GM06990 (cell line): Measurements from ENCODE around the gene MRGPRX2.

Experiments
- DNase-seq: peaks from one replicate; pipeline ENCODE4 v3.0.0-alpha.2; 2011; ENCODE audit not compliant: insufficient read length; ENCODE audit errors: extremely low read depth
- H3K27me3 ChIP-seq: replicated peaks from 2 replicates; pipeline ENCODE4 v1.6.0; 2011; ENCODE audit warnings: low read length; ENCODE audit not compliant: control insufficient read depth, insufficient read depth
- H3K36me3 ChIP-seq: 2 replicates; pipeline ENCODE4 v1.5.1; 2011; ENCODE audit warnings: low read length; ENCODE audit not compliant: control insufficient read depth, insufficient read depth
- H3K4me3 ChIP-seq: replicated peaks from 2 replicates; pipeline ENCODE4 v1.5.1; 2011; ENCODE audit warnings: low read depth, mild to moderate bottlenecking, control low read depth, low read length
- TF ChIP-seq, protein P1 (sequence below): IDR thresholded peaks from 2 replicates; pipeline ENCODE4 v1.5.1; 2011; ENCODE audit warnings: low read length, control low read depth, mild to moderate bottlenecking, inconsistent platforms; ENCODE audit not compliant: insufficient read depth, poor library complexity, severe bottlenecking

Gene MRGPRX2

DNA sequence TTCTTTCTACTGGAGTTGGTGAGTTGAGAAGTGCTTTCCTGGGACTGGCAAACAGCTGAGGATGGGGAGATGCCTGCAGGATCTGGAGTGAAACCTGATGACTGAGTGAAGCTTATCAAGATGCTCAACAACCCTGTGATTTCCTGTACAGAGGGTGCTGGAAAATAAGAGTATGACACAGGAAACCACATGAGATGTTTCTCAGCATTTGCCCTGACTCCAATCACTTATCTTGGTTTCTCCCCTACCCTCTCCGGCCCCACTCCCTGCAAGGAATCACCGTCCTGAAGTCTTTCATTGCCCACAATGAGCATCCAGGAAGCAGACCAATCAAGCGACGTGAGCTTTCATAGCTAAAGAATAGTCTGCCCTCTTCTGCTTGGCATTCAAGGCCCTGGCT lies at the start of gene MRGPRX2:
Gene MRGPRX2 (minus strand): TSS at position 89 of the 400 bp plus-strand sequence. CDS start 4,315 bp downstream, outside the sequence.
- no peaks in the 10 kb centered on the region for H3K36me3 ChIP-seq
- TF ChIP-seq, protein P1, sequence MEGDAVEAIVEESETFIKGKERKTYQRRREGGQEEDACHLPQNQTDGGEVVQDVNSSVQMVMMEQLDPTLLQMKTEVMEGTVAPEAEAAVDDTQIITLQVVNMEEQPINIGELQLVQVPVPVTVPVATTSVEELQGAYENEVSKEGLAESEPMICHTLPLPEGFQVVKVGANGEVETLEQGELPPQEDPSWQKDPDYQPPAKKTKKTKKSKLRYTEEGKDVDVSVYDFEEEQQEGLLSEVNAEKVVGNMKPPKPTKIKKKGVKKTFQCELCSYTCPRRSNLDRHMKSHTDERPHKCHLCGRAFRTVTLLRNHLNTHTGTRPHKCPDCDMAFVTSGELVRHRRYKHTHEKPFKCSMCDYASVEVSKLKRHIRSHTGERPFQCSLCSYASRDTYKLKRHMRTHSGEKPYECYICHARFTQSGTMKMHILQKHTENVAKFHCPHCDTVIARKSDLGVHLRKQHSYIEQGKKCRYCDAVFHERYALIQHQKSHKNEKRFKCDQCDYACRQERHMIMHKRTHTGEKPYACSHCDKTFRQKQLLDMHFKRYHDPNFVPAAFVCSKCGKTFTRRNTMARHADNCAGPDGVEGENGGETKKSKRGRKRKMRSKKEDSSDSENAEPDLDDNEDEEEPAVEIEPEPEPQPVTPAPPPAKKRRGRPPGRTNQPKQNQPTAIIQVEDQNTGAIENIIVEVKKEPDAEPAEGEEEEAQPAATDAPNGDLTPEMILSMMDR = no peak
- H3K4me3 ChIP-seq = no peak within 1 kb of the TSS
- no peak for DNase-seq
- H3K27me3 ChIP-seq = no peaks in the 10 kb centered on the region; the same call in 1 of the 2 replicates

DNA sequence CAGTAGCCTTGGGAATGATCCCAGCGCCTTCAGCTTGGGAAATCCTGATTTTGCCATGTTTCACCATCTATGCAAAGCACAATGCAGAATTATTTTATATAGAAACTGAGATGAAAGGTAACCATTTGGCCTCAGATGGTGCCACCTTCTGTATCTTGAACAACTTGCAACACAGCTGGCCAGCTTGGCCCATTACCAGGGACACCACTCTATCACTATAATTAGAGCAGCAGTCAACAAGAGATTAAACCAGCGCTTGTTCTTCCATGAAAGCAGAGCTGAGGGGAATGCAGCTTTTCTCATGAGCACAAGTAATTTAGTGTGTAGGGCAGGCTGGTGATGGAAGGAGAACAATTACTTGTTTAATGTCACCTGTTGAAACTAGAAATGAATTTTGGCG lies 49.8 kb upstream of the MRGPRX2 start:
- DNase-seq = no peak
- no peak overlapping the region for H3K4me3 ChIP-seq
- TF ChIP-seq, protein P1 = no peak
- no peaks in the 10 kb centered on the region; the same call in 1 of the 2 replicates for H3K27me3 ChIP-seq
- no peaks in the 10 kb centered on the region for H3K36me3 ChIP-seq

DNA sequence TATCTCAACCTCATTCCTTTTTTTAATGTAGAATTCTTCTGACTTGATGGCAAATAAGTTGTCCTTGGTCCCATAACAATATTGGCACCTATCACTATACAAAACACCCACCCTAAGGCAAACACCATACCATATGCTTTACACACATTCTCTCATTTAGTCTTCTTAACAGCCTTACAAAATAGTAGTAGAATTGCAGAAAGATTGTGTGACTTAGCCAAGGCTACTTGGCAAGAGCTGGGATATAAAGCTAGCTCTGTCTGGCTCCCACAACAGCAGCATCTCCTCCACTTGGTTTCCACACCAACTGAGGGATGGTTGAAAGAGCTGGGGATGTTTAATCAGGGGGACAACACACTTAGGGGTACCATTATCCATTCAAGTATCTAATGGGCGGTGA lies 46.6 kb upstream of the MRGPRX2 start:
- no peak for DNase-seq
- Histone ChIP-seq H3K27me3 (no peaks in the 10 kb centered on the region; the same call in 1 of the 2 replicates), H3K4me3 (no peak overlapping the region)

DNA sequence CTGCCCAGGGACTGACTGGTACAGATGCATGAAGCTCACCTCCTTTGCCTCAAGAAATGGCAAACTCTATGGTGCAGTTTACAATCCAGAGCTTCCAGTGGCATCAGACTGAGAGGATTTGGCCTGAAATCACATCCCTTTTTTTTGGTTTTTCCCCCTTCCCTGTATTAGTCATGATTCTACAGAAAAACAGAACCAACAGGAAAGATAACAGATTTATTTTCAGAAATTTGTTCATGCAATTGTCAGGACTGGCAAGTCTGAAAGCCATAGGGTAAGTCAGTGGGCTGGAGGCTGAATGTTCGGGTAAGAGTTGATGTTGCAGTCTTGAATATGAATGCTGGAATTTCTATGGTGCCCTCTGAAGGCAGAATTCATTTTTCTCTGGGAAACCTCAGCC lies 44.5 kb upstream of the MRGPRX2 start:
- DNase-seq = no peak
- TF ChIP-seq, protein P1 = no peak
- H3K36me3 ChIP-seq = no peaks in the 10 kb centered on the region
- H3K27me3 ChIP-seq = no peaks in the 10 kb centered on the region; the same call in 1 of the 2 replicates
- no peak overlapping the region for H3K4me3 ChIP-seq

More for the DNA sequence above, 46.6 kb upstream of the MRGPRX2 start:
- no peaks in the 10 kb centered on the region for H3K36me3 ChIP-seq
- TF ChIP-seq, protein P1 = no peak

DNA sequence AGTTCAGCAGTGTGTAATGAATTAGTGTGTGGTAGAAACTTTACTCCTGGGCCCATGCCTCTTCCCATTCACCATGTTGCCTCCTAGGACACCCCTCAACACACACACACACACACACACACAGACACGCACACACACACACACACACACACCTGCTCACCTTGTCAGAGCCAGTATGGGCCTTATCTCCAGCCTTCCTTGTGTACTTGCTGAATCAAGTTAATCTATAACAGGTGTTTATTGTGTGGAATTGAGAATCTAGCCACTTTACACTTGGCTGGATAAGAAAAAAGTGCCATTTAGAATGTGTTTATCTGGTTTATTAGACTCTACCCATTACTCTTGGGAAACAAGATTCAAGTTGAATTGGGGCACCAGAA lies 42.0 kb upstream of the MRGPRX2 start:
- no peak for DNase-seq
- Histone ChIP-seq H3K4me3 (no peak overlapping the region), H3K27me3 (no peaks in the 10 kb centered on the region), H3K36me3 (no peaks in the 10 kb centered on the region)
- TF ChIP-seq, protein P1 = no peak
